Right lobe of liver (tissue), 4 donors: ENCODE results near the gene ADPRHL1.

Experiments used
- POLR2A ChIP-seq: fragments of 450-650 bp; IDR thresholded peaks from one replicate; pipeline ENCODE4 v1.6.1; 2017; ENCODE audit warnings: antibody characterized with exemption, mild to moderate bottlenecking
- TF ChIP-seq, protein P1 (sequence below), 4 donors: fragments of 200-600 bp in 3 of 4; fragments of 450-650 bp in 1 of 4; IDR thresholded peaks; one replicate each; pipeline versions ENCODE4 v1.5.1 to v1.8.0; 2016 to 2022; ENCODE audit warnings: antibody characterized with exemption in 4 of 4, mild to moderate bottlenecking in 2 of 4
- donor health status: DM: no; HTN: no; CAD: no.
- donor health status: DM: no; HTN: no; CAD: no.
- donor health status: DM: no; HTN: yes; CAD: no.

DNA sequence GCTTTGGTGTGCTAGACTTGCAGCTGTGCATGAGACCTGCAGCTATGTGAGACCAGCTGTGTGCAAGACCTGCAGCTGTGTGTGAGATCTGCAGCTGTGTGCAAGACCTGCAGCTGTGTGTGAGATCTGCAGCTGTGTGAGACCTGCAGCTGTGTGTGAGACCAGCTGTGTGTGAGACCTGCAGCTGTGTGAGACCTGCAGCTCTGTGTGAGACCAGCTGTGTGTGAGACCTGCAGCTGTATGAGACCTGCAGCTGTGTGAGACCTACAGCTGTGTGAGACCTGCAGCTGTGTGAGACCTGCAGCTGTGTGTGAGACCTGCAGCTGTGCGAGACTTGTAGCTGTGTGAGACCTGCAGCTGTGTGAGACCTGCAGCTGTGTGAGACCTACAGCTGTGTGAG, 43.9 kb upstream of the ADPRHL1 start:
- TF ChIP-seq, protein P1, sequence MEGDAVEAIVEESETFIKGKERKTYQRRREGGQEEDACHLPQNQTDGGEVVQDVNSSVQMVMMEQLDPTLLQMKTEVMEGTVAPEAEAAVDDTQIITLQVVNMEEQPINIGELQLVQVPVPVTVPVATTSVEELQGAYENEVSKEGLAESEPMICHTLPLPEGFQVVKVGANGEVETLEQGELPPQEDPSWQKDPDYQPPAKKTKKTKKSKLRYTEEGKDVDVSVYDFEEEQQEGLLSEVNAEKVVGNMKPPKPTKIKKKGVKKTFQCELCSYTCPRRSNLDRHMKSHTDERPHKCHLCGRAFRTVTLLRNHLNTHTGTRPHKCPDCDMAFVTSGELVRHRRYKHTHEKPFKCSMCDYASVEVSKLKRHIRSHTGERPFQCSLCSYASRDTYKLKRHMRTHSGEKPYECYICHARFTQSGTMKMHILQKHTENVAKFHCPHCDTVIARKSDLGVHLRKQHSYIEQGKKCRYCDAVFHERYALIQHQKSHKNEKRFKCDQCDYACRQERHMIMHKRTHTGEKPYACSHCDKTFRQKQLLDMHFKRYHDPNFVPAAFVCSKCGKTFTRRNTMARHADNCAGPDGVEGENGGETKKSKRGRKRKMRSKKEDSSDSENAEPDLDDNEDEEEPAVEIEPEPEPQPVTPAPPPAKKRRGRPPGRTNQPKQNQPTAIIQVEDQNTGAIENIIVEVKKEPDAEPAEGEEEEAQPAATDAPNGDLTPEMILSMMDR (IDR thresholded peaks at IDR 0.05) = no peak
- TF ChIP-seq POLR2A = no peak
